ENCODE measurements around the gene HMGN2. TPM values are rescaled to one million over a fixed set of nuclear protein-coding genes. Genes with fewer than 3 reads are reported as not detected.

HMGN2 gene
- total and polyA plus RNA-seq, 4 donors = 51.8 to 218 (median 132) TPM

GRCh38 chr1:26440259-26440658 is 32.0 kb upstream of the HMGN2 start:
- TF ChIP-seq RAD21 (IDR thresholded peaks at IDR 0.05) (no peak), EGR1 (IDR thresholded peaks at IDR 0.05; ENCODE audit: low read depth in 2 of 2) (no peak), TAF1 (conservative IDR thresholded peaks at IDR 0.05) (no peak), NR2F2 (IDR thresholded peaks at IDR 0.05) (no peak)
- 96% methylated on average over 2 of the region's 2 CpGs for WGBS

GRCh38 chr1:26449868-26450267 is 22.4 kb upstream of the HMGN2 start:
- 94% methylated on average over 3 of the region's 3 CpGs for WGBS
- H3K27ac ChIP-seq (ENCODE audit: low read depth in 1 of 2, low read length in 2 of 2) = no peak overlapping the region
- peaks cover 18 to 42% (median 32%) of the 10 kb centered on the region in 4 donors for H3K36me3 ChIP-seq (ENCODE audit: control insufficient read depth in 4 of 4, insufficient read depth in 3 of 4, low read depth in 1 of 4, low read length in 3 of 4)
- TF ChIP-seq EGR1 (IDR thresholded peaks at IDR 0.05; ENCODE audit: low read depth in 2 of 2) = no peak
- TF ChIP-seq RAD21 (IDR thresholded peaks at IDR 0.05) = no peak
- no peak for TF ChIP-seq REST (IDR thresholded peaks at IDR 0.05)
- TF ChIP-seq SP1 (IDR thresholded peaks at IDR 0.05) = no peak
- TF ChIP-seq GABPA (IDR thresholded peaks at IDR 0.05 in 1 of 2, conservative IDR thresholded peaks at IDR 0.05 in 1 of 2) = no peak
- TF ChIP-seq FOXA1 (IDR thresholded peaks at IDR 0.05) = no peak
- TF ChIP-seq ATF3 (IDR thresholded peaks at IDR 0.05) = no peak
- no peak for TF ChIP-seq NR2F2 (IDR thresholded peaks at IDR 0.05)
- no peak for TF ChIP-seq MAX (IDR thresholded peaks at IDR 0.05)
- TF ChIP-seq HNF4G (IDR thresholded peaks at IDR 0.05) = no peak
- H3K4me1 ChIP-seq (ENCODE audit: control insufficient read depth in 4 of 4, insufficient read depth in 4 of 4, low read length in 3 of 4) = no peaks in the 10 kb centered on the region
- no peak overlapping the region for H3K9ac ChIP-seq (ENCODE audit: low read depth in 1 of 2, low read length in 2 of 2)
- H3K9me3 ChIP-seq (ENCODE audit: control insufficient read depth in 4 of 4, low read length in 3 of 4) = no peaks in the 10 kb centered on the region
- no peak overlapping the region for H3K4me3 ChIP-seq (ENCODE audit: low read depth in 1 of 3, low read length in 3 of 3)
- DNase-seq (ENCODE audit: low spot score) = no peak
- no peaks in the 10 kb centered on the region for H3K27me3 ChIP-seq (ENCODE audit: control insufficient read depth in 4 of 4, insufficient read depth in 4 of 4, low read length in 3 of 4)

More at GRCh38 chr1:26440259-26440658, 32.0 kb upstream of the HMGN2 start:
- Histone ChIP-seq H3K27ac (ENCODE audit: low read depth in 1 of 2, low read length in 2 of 2) (no peak overlapping the region), H3K9me3 (ENCODE audit: control insufficient read depth in 4 of 4, low read length in 3 of 4) (no peaks in the 10 kb centered on the region), H3K9ac (ENCODE audit: low read depth in 1 of 2, low read length in 2 of 2) (no peak overlapping the region), H3K27me3 (ENCODE audit: control insufficient read depth in 4 of 4, insufficient read depth in 4 of 4, low read length in 3 of 4) (no peaks in the 10 kb centered on the region), H3K36me3 (ENCODE audit: control insufficient read depth in 4 of 4, insufficient read depth in 3 of 4, low read depth in 1 of 4, low read length in 3 of 4) (peaks cover 21 to 70% (median 55%) of the 10 kb centered on the region in 4 donors), H3K4me1 (ENCODE audit: control insufficient read depth in 4 of 4, insufficient read depth in 4 of 4, low read length in 3 of 4) (no peaks in the 10 kb centered on the region), H3K4me3 (ENCODE audit: low read depth in 1 of 3, low read length in 3 of 3) (no peak overlapping the region)
- no peak for DNase-seq (ENCODE audit: low spot score)

GRCh38 chr1:26450908-26451307 is 21.3 kb upstream of the HMGN2 start:
- 96% methylated on average over 3 of the region's 3 CpGs for WGBS
- Histone ChIP-seq H3K36me3 (ENCODE audit: control insufficient read depth in 4 of 4, insufficient read depth in 3 of 4, low read depth in 1 of 4, low read length in 3 of 4) (peaks cover 9 to 38% (median 32%) of the 10 kb centered on the region in 4 donors), H3K27me3 (ENCODE audit: control insufficient read depth in 4 of 4, insufficient read depth in 4 of 4, low read length in 3 of 4) (no peaks in the 10 kb centered on the region), H3K4me1 (ENCODE audit: control insufficient read depth in 4 of 4, insufficient read depth in 4 of 4, low read length in 3 of 4) (no peaks in the 10 kb centered on the region), H3K9ac (ENCODE audit: low read depth in 1 of 2, low read length in 2 of 2) (no peak overlapping the region), H3K9me3 (ENCODE audit: control insufficient read depth in 4 of 4, low read length in 3 of 4) (no peaks in the 10 kb centered on the region), H3K27ac (ENCODE audit: low read depth in 1 of 2, low read length in 2 of 2) (no peak overlapping the region), H3K4me3 (ENCODE audit: low read depth in 1 of 3, low read length in 3 of 3) (no peak overlapping the region)
- DNase-seq (ENCODE audit: low spot score) = no peak
- TF ChIP-seq FOXA1 (IDR thresholded peaks at IDR 0.05) (no peak), MAX (IDR thresholded peaks at IDR 0.05) (no peak)

Data from liver (tissue), 9 donors.